ENCODE data around the gene GCN1. TPM values are rescaled to one million over a fixed set of nuclear protein-coding genes. Genes with fewer than 3 reads are reported as not detected.
A peak's percentile ranks its signal among the peaks of the same experiment; 100 is the strongest.

GCN1 gene
- total and polyA plus RNA-seq, 8 donors, result 51.8 to 89.4 (median 57.9) TPM

- peaks cover 0 to 41% of the 10 kb centered on the region in 2 donors for H3K36me3 ChIP-seq
- ATAC-seq, result no peak
- intact Hi-C loops (cut with DNase I), result no loop called here
These were observed 103.8 kb downstream of the GCN1 start for GRCh38 chr12:120090626-120091295.

GRCh38 chr12:120090206-120090605, 104.3 kb downstream of the GCN1 start:
- TF ChIP-seq CTCF (IDR thresholded peaks at IDR 0.05), result no peak
- Histone ChIP-seq H3K27me3 (no peaks in the 10 kb centered on the region), H3K4me1 (peaks cover 0 to 21% of the 10 kb centered on the region in 2 donors), H3K4me3 (no peak overlapping the region), H3K27ac (no peak overlapping the region), H3K36me3 (peaks cover 0 to 36% of the 10 kb centered on the region in 2 donors), H3K9me3 (no peaks in the 10 kb centered on the region)
- DNase-seq (no peak), ATAC-seq (no peak)
- intact Hi-C loops (cut with DNase I), result no loop called here

More at GRCh38 chr12:120090626-120091295, 103.8 kb downstream of the GCN1 start:
- peak in 1 of 4 donors; percentile 63 for DNase-seq
- no peaks in the 10 kb centered on the region for H3K27me3 ChIP-seq
- H3K4me1 ChIP-seq, result peaks cover 0 to 21% of the 10 kb centered on the region in 2 donors
- H3K4me3 ChIP-seq, result no peak overlapping the region
- H3K27ac ChIP-seq, result no peak overlapping the region
- no peaks in the 10 kb centered on the region for H3K9me3 ChIP-seq
- no peak for TF ChIP-seq CTCF (IDR thresholded peaks at IDR 0.05)

GRCh38 chr12:120089796-120090195, 104.7 kb downstream of the GCN1 start:
- intact Hi-C loops (cut with DNase I), result no loop called here
- peaks cover 0 to 32% of the 10 kb centered on the region in 2 donors for H3K36me3 ChIP-seq

GRCh38 chr12:120089105-120089504, 105.4 kb downstream of the GCN1 start:
- no peak overlapping the region for H3K27ac ChIP-seq
- H3K36me3 ChIP-seq, result peaks cover 0 to 25% of the 10 kb centered on the region in 2 donors
- intact Hi-C loops (cut with DNase I), result no loop called here
- no peak overlapping the region for H3K4me3 ChIP-seq
- DNase-seq (no peak), ATAC-seq (no peak)
- H3K4me1 ChIP-seq, result peaks cover 0 to 21% of the 10 kb centered on the region in 2 donors
- TF ChIP-seq CTCF (IDR thresholded peaks at IDR 0.05), result no peak
- no peaks in the 10 kb centered on the region for H3K27me3 ChIP-seq
- H3K9me3 ChIP-seq, result no peaks in the 10 kb centered on the region

More at GRCh38 chr12:120089796-120090195, 104.7 kb downstream of the GCN1 start:
- H3K4me1 ChIP-seq, result peaks cover 0 to 21% of the 10 kb centered on the region in 2 donors
- ATAC-seq, result no peak
- H3K4me3 ChIP-seq, result no peak overlapping the region
- H3K27me3 ChIP-seq, result no peaks in the 10 kb centered on the region
- DNase-seq, result no peak
- no peaks in the 10 kb centered on the region for H3K9me3 ChIP-seq
- no peak for TF ChIP-seq CTCF (IDR thresholded peaks at IDR 0.05)
- H3K27ac ChIP-seq, result no peak overlapping the region

GRCh38 chr12:120086801-120087621, 107.5 kb downstream of the GCN1 start:
- Histone ChIP-seq H3K9me3 (no peaks in the 10 kb centered on the region), H3K4me1 (peaks cover 0 to 21% of the 10 kb centered on the region in 2 donors), H3K27ac (peak overlapping the region; percentile 57 to 82), H3K4me3 (peak overlapping the region; percentile 14 to 33), H3K27me3 (no peaks in the 10 kb centered on the region), H3K36me3 (peaks cover 0 to 4% of the 10 kb centered on the region in 2 donors)
- ATAC-seq (peak; percentile 97), DNase-seq (peak; percentile 91 to 99 (median 98))
- TF ChIP-seq CTCF (IDR thresholded peaks at IDR 0.05), result peak; percentile 89 to 99
- intact Hi-C loops (cut with DNase I), result no loop called here
